Esophagus muscularis mucosa (tissue), 4 donors: ENCODE results near the gene SNX10.

Source experiments
- CTCF ChIP-seq, 3 experiments: fragments of 200-600 bp in 2 of 3; fragments of 450-650 bp in 1 of 3; sonication (generic) in 2 of 3; IDR thresholded peaks; one replicate each; pipeline ENCODE4 v1.5.1; 2017 to 2019; ENCODE audit warnings: antibody characterized with exemption in 3 of 3, mild to moderate bottlenecking in 2 of 3, moderate library complexity in 1 of 3
- EP300 ChIP-seq: sonication (generic); formaldehyde crosslinking; IDR thresholded peaks from one replicate; pipeline ENCODE4 v1.6.1; 2017; ENCODE audit warnings: antibody characterized with exemption
- POLR2A ChIP-seq: fragments of 450-650 bp; IDR thresholded peaks from one replicate; pipeline ENCODE4 v1.6.1; 2017; ENCODE audit warnings: antibody characterized with exemption, moderate library complexity, mild to moderate bottlenecking, low read depth

- TF ChIP-seq POLR2A (no peak), EP300 (no peak), CTCF (IDR thresholded peaks at IDR 0.05) (no peak)
Measured at GRCh38 chr7:26291251-26291650, 411 bp upstream of the SNX10 start.
